Body of pancreas (tissue), 4 donors: ENCODE data around the gene MIS18A.

Source experiments
- POLR2A ChIP-seq, 3 donors: fragments of 450-650 bp; IDR thresholded peaks; one replicate each; pipeline ENCODE4 v1.6.1; 2016; ENCODE audit warnings: antibody characterized with exemption in 3 of 3, mild to moderate bottlenecking in 2 of 3
- TF ChIP-seq, protein P1 (sequence below), 7 experiments: fragments of 450-650 bp in 4 of 7; fragments of 200-600 bp in 3 of 7; sonication (generic) in 3 of 7; IDR thresholded peaks; one replicate each; pipeline ENCODE4 v1.5.1; 2016 to 2019; ENCODE audit warnings: antibody characterized with exemption in 7 of 7

DNA sequence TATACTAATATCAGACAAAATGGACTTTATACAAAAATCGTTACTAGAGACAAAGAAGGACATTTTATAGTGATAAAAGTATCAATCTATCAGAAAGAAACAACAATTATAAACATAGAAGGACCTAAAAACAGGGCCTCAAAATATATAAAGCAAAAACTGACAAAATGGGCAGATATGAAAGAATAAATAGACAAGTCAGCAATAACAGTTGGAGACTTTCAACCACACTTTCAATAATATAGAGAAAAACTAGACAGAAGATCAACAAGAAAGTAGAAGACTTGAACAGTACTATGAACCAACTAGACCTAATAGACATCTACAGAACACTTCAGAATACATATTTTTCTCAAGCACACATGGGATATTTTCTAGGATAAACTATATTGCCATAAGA, 52.4 kb downstream of the MIS18A start:
- TF ChIP-seq, protein P1, sequence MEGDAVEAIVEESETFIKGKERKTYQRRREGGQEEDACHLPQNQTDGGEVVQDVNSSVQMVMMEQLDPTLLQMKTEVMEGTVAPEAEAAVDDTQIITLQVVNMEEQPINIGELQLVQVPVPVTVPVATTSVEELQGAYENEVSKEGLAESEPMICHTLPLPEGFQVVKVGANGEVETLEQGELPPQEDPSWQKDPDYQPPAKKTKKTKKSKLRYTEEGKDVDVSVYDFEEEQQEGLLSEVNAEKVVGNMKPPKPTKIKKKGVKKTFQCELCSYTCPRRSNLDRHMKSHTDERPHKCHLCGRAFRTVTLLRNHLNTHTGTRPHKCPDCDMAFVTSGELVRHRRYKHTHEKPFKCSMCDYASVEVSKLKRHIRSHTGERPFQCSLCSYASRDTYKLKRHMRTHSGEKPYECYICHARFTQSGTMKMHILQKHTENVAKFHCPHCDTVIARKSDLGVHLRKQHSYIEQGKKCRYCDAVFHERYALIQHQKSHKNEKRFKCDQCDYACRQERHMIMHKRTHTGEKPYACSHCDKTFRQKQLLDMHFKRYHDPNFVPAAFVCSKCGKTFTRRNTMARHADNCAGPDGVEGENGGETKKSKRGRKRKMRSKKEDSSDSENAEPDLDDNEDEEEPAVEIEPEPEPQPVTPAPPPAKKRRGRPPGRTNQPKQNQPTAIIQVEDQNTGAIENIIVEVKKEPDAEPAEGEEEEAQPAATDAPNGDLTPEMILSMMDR (IDR thresholded peaks at IDR 0.05) = no peak
- TF ChIP-seq POLR2A (IDR thresholded peaks at IDR 0.05) = no peak
